HCT116 (cell line): ENCODE measurements around the gene KCNK10. TPM values are rescaled to one million over a fixed set of nuclear protein-coding genes. Genes with fewer than 3 reads are reported as not detected.

Experiments
- ATAC-seq: fragments of 200-7000 bp; cut with Tn5 transposase; 2 replicates; pipeline ENCODE4 v1.9.1; 2020; ENCODE audit warnings: mild to moderate bottlenecking, moderate library complexity
- Bru-seq: library from RNA; stranded (reverse); fragments of 400-500 nt; gene quantifications from one replicate; lab custom pipeline; 2021; lab: Mats Ljungman, UMichigan
- BruChase-seq, 2 experiments: library from RNA; stranded (reverse); fragments of 400-500 nt; gene quantifications; one replicate each; lab custom pipeline; 2021; lab: Mats Ljungman, UMichigan
- BruUV-seq: library from RNA; stranded (reverse); fragments of 400-500 nt; replicated peaks from 2 replicates; lab custom pipeline; 2021; lab: Mats Ljungman, UMichigan
- CTCF ChIA-PET: fragments of 300-600 bp; sonication (Branson Sonifier 250); formaldehyde crosslinking; loops from one replicate; lab custom pipeline; 2021; ENCODE audit warnings: antibody characterized with exemption; lab: Charles Lee
- POLR2A ChIA-PET: fragments of 300-600, 350-600 bp; sonication (Branson Sonifier 250); formaldehyde crosslinking; loops from one replicate; lab custom pipeline; 2021; ENCODE audit warnings: antibody characterized with exemption; lab: Charles Lee
- RAD21 ChIA-PET, 2 experiments: fragments of 300-600 bp; sonication (Branson Sonifier 250); formaldehyde crosslinking; loops; one replicate each; lab custom pipeline; 2023; ENCODE audit warnings: low total read pairs in 2 of 2; ENCODE audit not compliant: uncharacterized antibody in 2 of 2, unreplicated experiment in 2 of 2, low non-redundant PET in 1 of 2; lab: Charles Lee
- DNase-seq: peaks from one replicate; pipeline ENCODE4 v3.0.0-alpha.2; 2010; ENCODE audit warnings: low read depth, low spot score
- H2AFZ ChIP-seq: fragments of 200-600 bp; shearing (Covaris generic), sonication (generic); 2 replicates; pipeline ENCODE4 v1.6.1; 2017; ENCODE audit warnings: low read depth, mixed run types, mixed read lengths, antibody characterized with exemption, low read length; ENCODE audit not compliant: poor library complexity, severe bottlenecking
- H3K27ac ChIP-seq: 2 replicates; pipeline ENCODE4 v1.5.1; 2012; ENCODE audit warnings: low read depth, low read length
- H3K27me3 ChIP-seq: fragments of 200-600 bp; sonication (generic); 2 replicates; pipeline ENCODE4 v1.6.1; 2016; ENCODE audit warnings: mixed run types, low read length, mixed read lengths; ENCODE audit not compliant: insufficient read depth
- H3K36me3 ChIP-seq, 2 experiments: fragments of 200-500 bp in 1 of 2; fragments of 200-600 bp in 1 of 2; sonication (Bioruptor generic) in 1 of 2; sonication (generic) in 1 of 2; 2 replicates each; pipeline versions ENCODE4 v1.5.1 to v1.6.1; 2014 to 2016; ENCODE audit warnings: low read length in 2 of 2, inconsistent platforms in 1 of 2, mixed read lengths in 1 of 2, mixed run types in 1 of 2; ENCODE audit not compliant: insufficient read depth in 2 of 2, control insufficient read depth in 1 of 2
- H3K4me1 ChIP-seq, 2 experiments: fragments of 200-600 bp in 1 of 2; sonication (generic) in 1 of 2; 2 replicates each; pipeline versions ENCODE4 v1.5.1 to v1.6.1; 2012 to 2017; ENCODE audit warnings: low read length in 2 of 2, inconsistent platforms in 1 of 2, mild to moderate bottlenecking in 1 of 2, mixed read lengths in 1 of 2, mixed run types in 1 of 2, moderate library complexity in 1 of 2; ENCODE audit not compliant: insufficient read depth in 2 of 2, control insufficient read depth in 1 of 2
- H3K4me2 ChIP-seq: fragments of 200-600 bp; sonication (generic); 2 replicates; pipeline ENCODE4 v1.6.1; 2017; ENCODE audit warnings: mixed run types, low read length, mixed read lengths
- H3K4me3 ChIP-seq, 2 experiments: fragments of 200-600 bp in 1 of 2; sonication (generic) in 1 of 2; replicated peaks in 1 of 2; 2 replicates each; pipeline ENCODE4 v1.5.1; 2011 to 2016; ENCODE audit warnings: low read length in 2 of 2, control low read depth in 1 of 2, low read depth in 1 of 2, mild to moderate bottlenecking in 1 of 2, mixed read lengths in 1 of 2, mixed run types in 1 of 2
- H3K79me2 ChIP-seq: fragments of 200-600 bp; sonication (generic); 2 replicates; pipeline ENCODE4 v1.6.1; 2017; ENCODE audit warnings: mild to moderate bottlenecking, mixed run types, low read length, moderate library complexity, mixed read lengths; ENCODE audit not compliant: insufficient read depth
- H3K9ac ChIP-seq: fragments of 200-600 bp; sonication (generic); 2 replicates; pipeline ENCODE4 v1.6.1; 2016; ENCODE audit warnings: low read length, mixed read lengths
- H3K9me2 ChIP-seq: fragments of 200-600 bp; sonication (generic), shearing (Covaris generic); 2 replicates; pipeline ENCODE4 v1.6.1; 2017; ENCODE audit warnings: mixed run types, mild to moderate bottlenecking, moderate library complexity; ENCODE audit not compliant: insufficient read depth
- H3K9me3 ChIP-seq, 2 experiments: fragments of 200-500 bp in 1 of 2; fragments of 200-600 bp in 1 of 2; sonication (Bioruptor generic) in 1 of 2; sonication (generic) in 1 of 2; 2 replicates each; pipeline ENCODE4 v1.6.1; 2014 to 2017; ENCODE audit warnings: low read length in 2 of 2, mixed read lengths in 2 of 2, inconsistent platforms in 1 of 2, low read depth in 1 of 2, mild to moderate bottlenecking in 1 of 2, mixed run types in 1 of 2, moderate library complexity in 1 of 2; ENCODE audit not compliant: control insufficient read depth in 1 of 2, insufficient read depth in 1 of 2
- H4K20me1 ChIP-seq: fragments of 200-600 bp; sonication (generic), shearing (Covaris generic); 2 replicates; pipeline ENCODE4 v1.6.1; 2017; ENCODE audit warnings: mixed run types, mild to moderate bottlenecking, moderate library complexity; ENCODE audit not compliant: insufficient read depth
- ATF3 ChIP-seq: IDR thresholded peaks from 2 replicates; pipeline ENCODE4 v1.6.1; 2012
- CBX3 ChIP-seq: IDR thresholded peaks from 2 replicates; pipeline ENCODE4 v1.6.1; 2012; ENCODE audit warnings: low read depth
- CEBPB ChIP-seq: IDR thresholded peaks from 2 replicates; pipeline ENCODE4 v1.6.1; 2012; ENCODE audit warnings: low read depth
- CTCF ChIP-seq, 3 experiments: fragments of 200-600 bp in 1 of 3; sonication (generic) in 1 of 3; IDR thresholded peaks in 2 of 3; conservative IDR thresholded peaks in 1 of 3; 2 replicates each; pipeline ENCODE4 v1.5.1; 2012 to 2017; ENCODE audit warnings: low read depth in 2 of 3, low read length in 2 of 3, antibody characterized with exemption in 1 of 3, borderline replicate concordance in 1 of 3, control low read depth in 1 of 3, mild to moderate bottlenecking in 1 of 3, mixed read lengths in 1 of 3, mixed run types in 1 of 3, moderate library complexity in 1 of 3; ENCODE audit not compliant: insufficient read depth in 1 of 3
- ELF1 ChIP-seq: IDR thresholded peaks from 2 replicates; pipeline ENCODE4 v1.6.1; 2012; ENCODE audit warnings: low read depth, borderline replicate concordance
- EZH2 ChIP-seq: fragments of 200-600 bp; sonication (generic); IDR thresholded peaks from 2 replicates; pipeline ENCODE4 v1.6.1; 2017; ENCODE audit warnings: antibody characterized with exemption, mixed run types
- EZH2phosphoT487 ChIP-seq: fragments of 200-600 bp; IDR thresholded peaks from 2 replicates; pipeline ENCODE4 v1.6.1; 2018; ENCODE audit warnings: antibody characterized with exemption, borderline replicate concordance
- MAX ChIP-seq: IDR thresholded peaks from 2 replicates; pipeline ENCODE4 v1.6.1; 2012
- POLR2AphosphoS5 ChIP-seq: IDR thresholded peaks from 2 replicates; pipeline ENCODE4 v1.6.1; 2011; ENCODE audit warnings: mild to moderate bottlenecking, low read depth, low read length, moderate library complexity
- RAD21 ChIP-seq: IDR thresholded peaks from 2 replicates; pipeline ENCODE4 v1.6.1; 2012; ENCODE audit warnings: low read depth, mild to moderate bottlenecking
- SIN3A ChIP-seq: IDR thresholded peaks from 2 replicates; pipeline ENCODE4 v1.6.1; 2012; ENCODE audit warnings: low read depth
- SRF ChIP-seq: IDR thresholded peaks from 2 replicates; pipeline ENCODE4 v1.6.1; 2012; ENCODE audit warnings: low read depth
- YY1 ChIP-seq: IDR thresholded peaks from 2 replicates; pipeline ENCODE4 v1.6.1; 2011; ENCODE audit warnings: low read length, low read depth, moderate library complexity, mild to moderate bottlenecking; ENCODE audit not compliant: insufficient replicate concordance; ENCODE audit errors: extremely low read depth
- ZBTB33 ChIP-seq: IDR thresholded peaks from 2 replicates; pipeline ENCODE4 v1.6.1; 2011; ENCODE audit warnings: mild to moderate bottlenecking, low read length, moderate library complexity; ENCODE audit not compliant: insufficient replicate concordance; ENCODE audit errors: extremely low read depth
- ZFX ChIP-seq: fragments of 450-650 bp; IDR thresholded peaks from 2 replicates; pipeline ENCODE4 v1.6.1; 2017
- ZNF274 ChIP-seq: fragments of 200-500 bp; sonication (Bioruptor generic); IDR thresholded peaks from 2 replicates; pipeline ENCODE4 v1.6.1; 2014; ENCODE audit warnings: mild to moderate bottlenecking, low read depth, low read length, inconsistent platforms
- intact Hi-C: fragments of 100-400 bp; cut with micrococcal nuclease; formaldehyde crosslinking; loops from 2 replicates; pipeline ENCODE4 v1.10.0; 2022
- long read RNA-seq: library from polyadenylated mRNA; unstranded; transcript quantifications from one replicate; pipeline ENCODE4 v2.0.0, GENCODE V29; 2021; ENCODE audit not compliant: unreplicated experiment
- polyA plus RNA-seq: library from polyadenylated mRNA; unstranded; fragments of >200 nt; gene quantifications from 2 replicates; pipeline ENCODE4 v1.2.1, GENCODE V29; 2012; ENCODE audit warnings: missing spikeins
- total RNA-seq: library from RNA; stranded (reverse); gene quantifications from one replicate; pipeline ENCODE4 v1.2.1, GENCODE V29; 2021; ENCODE audit not compliant: unreplicated experiment

Gene KCNK10
- total RNA-seq = not detected
- polyA plus RNA-seq = 0.05 TPM in 1 of 2 replicates, not detected in the other
- not detected for Bru-seq, nascent RNA
- not detected for BruChase-seq, experiment 1, labeled RNA remaining after a 6-hour chase
- BruChase-seq, experiment 2, labeled RNA remaining after a 2-hour chase = percentile 1 among the genes with signal in this experiment
- long read RNA-seq = 0 reads

- Histone ChIP-seq H3K9ac (no peak within 1 kb of the TSS), H2AFZ (no peak within 1 kb of the TSS)
- CTCF ChIA-PET = no interaction called here
- intact Hi-C loops = no loop called here
- RAD21 ChIA-PET = no interaction called here
- no peak for TF ChIP-seq SIN3A
- TF ChIP-seq EZH2 = no peak
- TF ChIP-seq YY1 = no peak
- TF ChIP-seq CBX3 = no peak
- no peak for TF ChIP-seq CTCF (IDR thresholded peaks at IDR 0.05 in 2 of 3, conservative IDR thresholded peaks at IDR 0.05 in 1 of 3; ENCODE audit: borderline replicate concordance in 1 of 3, insufficient read depth in 1 of 3, low read depth in 2 of 3, low read length in 2 of 3)
- no peak for TF ChIP-seq ELF1
- no peak for TF ChIP-seq MAX
- TF ChIP-seq CEBPB = no peak
- no peak for TF ChIP-seq SRF
- TF ChIP-seq ZNF274 = no peak
- TF ChIP-seq EZH2phosphoT487 = no peak
- no peak for TF ChIP-seq RAD21
- no peak for TF ChIP-seq POLR2AphosphoS5
- no peak for TF ChIP-seq ATF3
- TF ChIP-seq ZFX = no peak
- no peak for TF ChIP-seq ZBTB33
- TF ChIP-seq, all 23 proteins: peak for 0
- Histone ChIP-seq H3K4me2 (no peak within 1 kb of the TSS), H4K20me1 (no peaks in the 10 kb centered on the region), H3K36me3 (no peaks in the 10 kb centered on the region), H3K27me3 (peaks cover 16% of the 10 kb centered on the region), H3K4me1 (no peaks in the 10 kb centered on the region), H3K9me3 (no peaks in the 10 kb centered on the region), H3K4me3 (no peak within 1 kb of the TSS), H3K79me2 (no peaks in the 10 kb centered on the region), H3K9me2 (no peaks in the 10 kb centered on the region), H3K27ac (no peak within 1 kb of the TSS)
- ATAC-seq (no peak), DNase-seq (no peak)
- POLR2A ChIA-PET = no interaction called here
- BruUV-seq = no TSS peak
Observed at GRCh38 chr14:88323086-88323522, at the start of gene KCNK10. Gene KCNK10 (minus strand): TSS chr14:88323269. CDS start chr14:88322798, 471 bp downstream.
